AG04450 (cell line): Measurements from ENCODE around the gene CSRNP2. TPM values are rescaled to one million over a fixed set of nuclear protein-coding genes. Genes with fewer than 3 reads are reported as not detected.

Experiments
- CTCF ChIA-PET: fragments of 300-600, 350-600 bp; formaldehyde crosslinking; extraction: SDS; loops from one replicate; lab custom pipeline; 2022; ENCODE audit warnings: antibody characterized with exemption, inconsistent platforms; lab: Charles Lee
- POLR2A ChIA-PET: fragments of 350-600 bp; formaldehyde crosslinking; extraction: SDS; loops from one replicate; lab custom pipeline; 2021; ENCODE audit warnings: antibody characterized with exemption, inconsistent platforms; lab: Yijun Ruan, JAX
- DNase-seq: peaks from one replicate; pipeline ENCODE4 v3.0.0-alpha.2; 2011; ENCODE audit warnings: low read depth, low spot score
- H3K27ac ChIP-seq: one replicate; pipeline ENCODE4 v1.5.1; 2012; ENCODE audit warnings: low read depth, low read length, control low read depth
- H3K27me3 ChIP-seq: one replicate; pipeline ENCODE4 v1.6.0; 2012; ENCODE audit warnings: low read length; ENCODE audit not compliant: control insufficient read depth, insufficient read depth
- H3K4me3 ChIP-seq: 2 replicates; pipeline ENCODE4 v1.5.1; 2011; ENCODE audit warnings: mild to moderate bottlenecking, low read depth, low read length, control low read depth
- H3K9me3 ChIP-seq: 2 replicates; pipeline ENCODE4 v1.5.1; 2012; ENCODE audit warnings: low read length; ENCODE audit not compliant: control insufficient read depth, insufficient read depth
- polyA plus RNA-seq: library from polyadenylated mRNA; depleted of rRNA; stranded (reverse); fragments of >200 nt; gene quantifications from 2 replicates; pipeline ENCODE4 v1.2.3, GENCODE V29; 2011
- TF ChIP-seq, protein P1 (sequence below): IDR thresholded peaks from 2 replicates; pipeline ENCODE4 v1.5.1; 2011; ENCODE audit warnings: low read depth, low read length, control low read depth, inconsistent platforms

The CSRNP2 gene
- polyA plus RNA-seq, 1 experiment, result 29.9 TPM

DNA sequence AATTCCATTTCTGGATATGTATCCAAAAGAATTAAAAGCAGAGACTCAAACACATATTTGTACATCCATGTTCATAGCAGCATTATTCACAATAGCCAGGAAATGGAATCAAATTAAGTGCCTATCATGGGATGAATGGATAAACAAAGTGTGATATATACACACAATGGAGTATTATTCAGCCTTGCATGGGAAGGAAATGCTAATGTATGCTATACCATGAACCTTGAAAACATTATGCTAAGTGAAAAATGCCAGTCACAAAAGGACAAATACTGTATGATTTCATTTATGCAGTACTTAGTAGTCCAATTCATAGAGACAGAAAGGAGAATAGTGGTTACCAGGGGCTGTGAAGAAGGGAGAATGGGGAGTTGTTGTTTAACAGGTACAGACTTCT lies 32.1 kb upstream of the CSRNP2 start:
- TF ChIP-seq, protein P1, sequence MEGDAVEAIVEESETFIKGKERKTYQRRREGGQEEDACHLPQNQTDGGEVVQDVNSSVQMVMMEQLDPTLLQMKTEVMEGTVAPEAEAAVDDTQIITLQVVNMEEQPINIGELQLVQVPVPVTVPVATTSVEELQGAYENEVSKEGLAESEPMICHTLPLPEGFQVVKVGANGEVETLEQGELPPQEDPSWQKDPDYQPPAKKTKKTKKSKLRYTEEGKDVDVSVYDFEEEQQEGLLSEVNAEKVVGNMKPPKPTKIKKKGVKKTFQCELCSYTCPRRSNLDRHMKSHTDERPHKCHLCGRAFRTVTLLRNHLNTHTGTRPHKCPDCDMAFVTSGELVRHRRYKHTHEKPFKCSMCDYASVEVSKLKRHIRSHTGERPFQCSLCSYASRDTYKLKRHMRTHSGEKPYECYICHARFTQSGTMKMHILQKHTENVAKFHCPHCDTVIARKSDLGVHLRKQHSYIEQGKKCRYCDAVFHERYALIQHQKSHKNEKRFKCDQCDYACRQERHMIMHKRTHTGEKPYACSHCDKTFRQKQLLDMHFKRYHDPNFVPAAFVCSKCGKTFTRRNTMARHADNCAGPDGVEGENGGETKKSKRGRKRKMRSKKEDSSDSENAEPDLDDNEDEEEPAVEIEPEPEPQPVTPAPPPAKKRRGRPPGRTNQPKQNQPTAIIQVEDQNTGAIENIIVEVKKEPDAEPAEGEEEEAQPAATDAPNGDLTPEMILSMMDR, result no peak
- H3K4me3 ChIP-seq, result no peak overlapping the region
- peaks cover 4% of the 10 kb centered on the region; the same call in 1 of the 2 replicates for H3K9me3 ChIP-seq
- ChIA-PET POLR2A (no interaction called here), CTCF (no interaction called here)
- no peak overlapping the region for H3K27ac ChIP-seq
- no peaks in the 10 kb centered on the region for H3K27me3 ChIP-seq
- DNase-seq, result no peak

DNA sequence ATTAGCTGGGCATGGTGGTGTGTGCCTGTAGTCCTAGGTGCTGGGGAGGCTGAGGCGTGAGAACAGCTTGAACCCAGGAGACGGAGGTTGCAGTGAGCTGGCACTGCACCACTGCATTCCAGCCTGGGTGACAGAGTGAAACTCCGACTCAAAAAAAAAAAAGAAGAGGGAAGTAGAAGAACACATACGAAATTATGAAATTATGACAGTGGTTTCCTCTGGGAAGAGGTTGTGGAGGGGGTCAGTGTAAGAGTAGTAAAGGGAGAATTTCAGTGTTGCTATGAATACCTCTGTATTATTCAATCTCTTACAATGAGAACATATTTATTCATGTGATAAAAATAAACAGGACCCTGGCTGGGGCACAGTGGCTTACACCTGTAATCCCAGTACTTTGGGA lies 24.7 kb upstream of the CSRNP2 start:
- H3K27ac ChIP-seq, result no peak overlapping the region
- POLR2A ChIA-PET, result interaction anchor here (1.1 kb wide), 1 partner anchor 25 kb away, joined by 4 read pairs; the partner anchor contains the start of gene CSRNP2
- CTCF ChIA-PET, result no interaction called here
- no peak for DNase-seq
- TF ChIP-seq, protein P1, result no peak
- no peaks in the 10 kb centered on the region for H3K9me3 ChIP-seq
- no peaks in the 10 kb centered on the region for H3K27me3 ChIP-seq
- no peak overlapping the region for H3K4me3 ChIP-seq

- Histone ChIP-seq H3K9me3 (no peaks in the 10 kb centered on the region), H3K27ac (no peak overlapping the region), H3K4me3 (no peak overlapping the region), H3K27me3 (no peaks in the 10 kb centered on the region)
- TF ChIP-seq, protein P1, result no peak
- POLR2A ChIA-PET, result no interaction called here
- no peak for DNase-seq
- CTCF ChIA-PET, result interaction anchor here (1.0 kb wide), 1 partner anchor 237 kb away, joined by 5 read pairs; no protein-coding TSS in a partner anchor
These were observed 20.6 kb upstream of the CSRNP2 start for GRCh38 chr12:51103977-51104376.

GRCh38 chr12:51098611-51099010 lies 15.2 kb upstream of the CSRNP2 start:
- no peaks in the 10 kb centered on the region for H3K27me3 ChIP-seq
- POLR2A ChIA-PET, result interaction anchor here (0.6 kb wide), 1 partner anchor 65 kb away, joined by 4 read pairs; no protein-coding TSS in a partner anchor
- H3K4me3 ChIP-seq, result no peak overlapping the region
- no peaks in the 10 kb centered on the region for H3K9me3 ChIP-seq
- CTCF ChIA-PET, result no interaction called here
- TF ChIP-seq, protein P1, result no peak
- DNase-seq, result no peak
- H3K27ac ChIP-seq, result no peak overlapping the region

GRCh38 chr12:51090705-51091229 lies 7.4 kb upstream of the CSRNP2 start:
- TF ChIP-seq, protein P1, result no peak
- ChIA-PET CTCF (no interaction called here), POLR2A (no interaction called here)
- Histone ChIP-seq H3K27ac (no peak overlapping the region), H3K4me3 (no peak overlapping the region), H3K9me3 (no peaks in the 10 kb centered on the region), H3K27me3 (no peaks in the 10 kb centered on the region)
- DNase-seq, result no peak
